Measurements from ENCODE around the gene CALM3. TPM values are rescaled to one million over a fixed set of nuclear protein-coding genes. Genes with fewer than 3 reads are reported as not detected.

CALM3 gene
- total RNA-seq, 1 donor from 2014 or later, result 399 TPM

GRCh38 chr19:46660008-46660517 lies 58.9 kb downstream of the CALM3 start:
- Mint-ChIP-seq H3K27ac (no peak overlapping the region), H3K9me3 (ENCODE audit: low read depth) (no peaks in the 10 kb centered on the region), H3K27me3 (peaks cover 35% of the 10 kb centered on the region)

More at GRCh38 chr19:46660008-46660517, 58.9 kb downstream of the CALM3 start:
- no peak for TF ChIP-seq CTCF (IDR thresholded peaks at IDR 0.05; ENCODE audit: unreplicated experiment)
- H3K4me3 Mint-ChIP-seq (ENCODE audit: low read depth), result peak overlapping the region; percentile 68
- peaks cover 6% of the 10 kb centered on the region for H3K4me1 Mint-ChIP-seq (ENCODE audit: low read depth)
- DNase-seq (ENCODE audit: low spot score, unreplicated experiment), result no peak
- H3K36me3 Mint-ChIP-seq (ENCODE audit: insufficient read depth), result no peaks in the 10 kb centered on the region

Other genes starting within 250 kb of the CALM3 start
- 31.6 and 33.8 TPM in 2 replicates for gene CCDC8, start 187.8 kb upstream of the CALM3 start, total RNA-seq
- 0.19 and 0.36 TPM in 2 replicates for gene PNMA8C, start 172.4 kb upstream of the CALM3 start, total RNA-seq
- 27.5 and 28.1 TPM in 2 replicates for gene PNMA8A, start 129.8 kb upstream of the CALM3 start, total RNA-seq
- gene PNMA8B, start 105.5 kb upstream of the CALM3 start, total RNA-seq, result 1.8 and 2.1 TPM in 2 replicates
- not detected in 2 replicates for gene PTGIR, start 23.8 kb downstream of the CALM3 start, total RNA-seq
- not detected in 2 replicates for gene GNG8, start 34.9 kb downstream of the CALM3 start, total RNA-seq
- 2.6 and 3.1 TPM in 2 replicates for gene DACT3, start 59.9 kb downstream of the CALM3 start, total RNA-seq
- gene PRKD2, start 115.8 kb downstream of the CALM3 start, total RNA-seq, result 69.3 and 74.9 TPM in 2 replicates
- 42.9 and 44.1 TPM in 2 replicates for gene FKRP, start 144.7 kb downstream of the CALM3 start, total RNA-seq
- gene STRN4, start 145.1 kb downstream of the CALM3 start, total RNA-seq, result 115 and 117 TPM in 2 replicates
- gene SLC1A5, start 187.3 kb downstream of the CALM3 start, total RNA-seq, result 24.2 and 33.5 TPM in 2 replicates
- 96.9 and 103 TPM in 2 replicates for gene AP2S1, start 249.5 kb downstream of the CALM3 start, total RNA-seq